AG09309 (cell line): ENCODE measurements around the gene FAM117A.

Experiments
- DNase-seq: peaks from one replicate; pipeline ENCODE4 v3.0.0-alpha.2; 2010; ENCODE audit warnings: low read depth
- H3K4me3 ChIP-seq: 2 replicates; pipeline ENCODE4 v1.5.1; 2011; ENCODE audit warnings: mild to moderate bottlenecking, low read depth, low read length, moderate library complexity; ENCODE audit not compliant: control insufficient read depth
- TF ChIP-seq, protein P1 (sequence below): IDR thresholded peaks from 2 replicates; pipeline ENCODE4 v1.5.1; 2011; ENCODE audit warnings: mild to moderate bottlenecking, low read depth, low read length, inconsistent platforms; ENCODE audit not compliant: insufficient read depth, control insufficient read depth; ENCODE audit errors: missing control alignments

The FAM117A gene

DNA sequence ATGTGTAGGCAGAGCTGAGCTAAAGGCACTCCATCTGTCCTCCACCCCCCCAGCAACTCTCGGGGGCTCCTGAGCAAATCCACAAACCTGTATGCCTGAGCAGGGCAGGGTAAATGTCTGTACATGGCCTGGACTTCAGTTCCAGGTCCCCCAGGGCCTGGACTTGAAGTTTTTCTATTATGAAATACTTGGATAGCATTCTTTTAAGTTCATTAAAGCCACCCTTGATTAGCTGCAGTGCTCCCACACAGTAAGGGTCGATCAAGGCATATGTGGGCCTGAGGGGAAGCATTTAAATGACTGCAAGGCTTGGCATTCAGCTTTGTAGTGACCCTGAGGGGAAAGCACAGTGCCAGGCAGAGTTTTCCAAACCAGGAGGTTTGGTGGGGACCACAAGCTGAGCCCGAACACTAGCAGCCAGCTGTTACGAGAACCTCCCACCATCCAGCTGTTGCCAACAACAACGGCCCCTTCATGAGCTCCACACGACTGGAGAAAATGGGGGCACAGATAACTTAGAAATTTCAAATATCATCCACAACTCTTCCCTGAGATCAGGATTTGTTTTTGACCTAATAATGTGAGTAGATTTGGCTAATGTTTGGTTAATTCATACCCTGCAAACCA lies 6.7 kb downstream of the FAM117A start:
- no peak for DNase-seq
- TF ChIP-seq, protein P1, sequence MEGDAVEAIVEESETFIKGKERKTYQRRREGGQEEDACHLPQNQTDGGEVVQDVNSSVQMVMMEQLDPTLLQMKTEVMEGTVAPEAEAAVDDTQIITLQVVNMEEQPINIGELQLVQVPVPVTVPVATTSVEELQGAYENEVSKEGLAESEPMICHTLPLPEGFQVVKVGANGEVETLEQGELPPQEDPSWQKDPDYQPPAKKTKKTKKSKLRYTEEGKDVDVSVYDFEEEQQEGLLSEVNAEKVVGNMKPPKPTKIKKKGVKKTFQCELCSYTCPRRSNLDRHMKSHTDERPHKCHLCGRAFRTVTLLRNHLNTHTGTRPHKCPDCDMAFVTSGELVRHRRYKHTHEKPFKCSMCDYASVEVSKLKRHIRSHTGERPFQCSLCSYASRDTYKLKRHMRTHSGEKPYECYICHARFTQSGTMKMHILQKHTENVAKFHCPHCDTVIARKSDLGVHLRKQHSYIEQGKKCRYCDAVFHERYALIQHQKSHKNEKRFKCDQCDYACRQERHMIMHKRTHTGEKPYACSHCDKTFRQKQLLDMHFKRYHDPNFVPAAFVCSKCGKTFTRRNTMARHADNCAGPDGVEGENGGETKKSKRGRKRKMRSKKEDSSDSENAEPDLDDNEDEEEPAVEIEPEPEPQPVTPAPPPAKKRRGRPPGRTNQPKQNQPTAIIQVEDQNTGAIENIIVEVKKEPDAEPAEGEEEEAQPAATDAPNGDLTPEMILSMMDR: no peak
- no peak overlapping the region for H3K4me3 ChIP-seq

GRCh38 chr17:49756323-49757150 lies 7.4 kb downstream of the FAM117A start:
- H3K4me3 ChIP-seq: no peak overlapping the region

DNA sequence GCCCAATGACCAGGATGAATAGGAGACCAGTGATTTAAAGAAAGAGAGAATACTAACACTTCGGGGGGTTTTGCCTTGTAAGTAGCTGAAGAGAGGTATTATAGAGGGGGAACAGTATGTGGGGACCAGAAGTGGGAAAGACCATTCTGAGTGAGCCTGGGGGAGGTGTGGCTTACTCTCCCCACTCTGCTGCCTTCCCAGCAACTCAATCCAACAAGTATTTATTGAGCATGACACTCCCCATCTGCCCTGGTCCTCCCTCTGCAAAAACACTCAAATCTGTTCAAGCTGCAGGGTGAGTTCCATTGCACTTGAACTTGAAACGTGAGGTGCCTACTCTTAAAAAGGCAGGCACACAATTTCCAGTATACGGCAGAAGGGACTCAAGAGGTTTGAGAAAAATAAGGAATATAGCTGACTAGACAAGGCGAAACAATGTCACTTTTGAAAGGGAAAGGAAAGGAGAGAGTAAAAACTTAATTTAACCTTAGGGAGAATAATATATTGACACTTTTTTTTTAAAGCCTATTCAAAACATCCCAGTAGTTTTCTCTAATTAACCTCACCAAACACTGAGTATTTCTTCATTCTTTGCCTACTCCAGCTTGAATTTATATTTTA lies 8.2 kb downstream of the FAM117A start:
- no peak for DNase-seq
- no peak overlapping the region for H3K4me3 ChIP-seq
- TF ChIP-seq, protein P1: no peak

More at GRCh38 chr17:49756323-49757150, 7.4 kb downstream of the FAM117A start:
- TF ChIP-seq, protein P1: no peak
- no peak for DNase-seq

DNA sequence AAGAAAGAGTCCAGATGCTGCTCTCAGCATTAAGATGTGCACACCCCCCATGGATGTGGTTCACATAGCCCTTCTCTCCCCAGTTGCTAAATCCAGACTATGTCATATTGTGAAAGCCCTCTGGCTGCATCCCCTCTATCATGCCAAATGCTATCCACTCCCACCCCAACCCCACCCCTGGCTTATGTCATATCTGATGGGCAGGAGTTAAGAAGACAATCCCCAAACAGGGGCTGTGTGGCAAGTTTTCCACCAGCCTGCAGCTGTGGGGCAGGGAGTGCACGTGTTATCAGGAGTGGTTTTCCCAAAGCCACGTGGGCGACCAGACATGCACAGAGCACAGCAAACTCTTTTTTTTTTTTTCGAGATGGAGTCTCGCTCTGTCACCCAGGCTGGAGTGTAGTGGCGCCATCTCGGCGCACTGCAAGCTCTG lies 10.0 kb downstream of the FAM117A start:
- no peak for DNase-seq
- TF ChIP-seq, protein P1: no peak
- no peak overlapping the region for H3K4me3 ChIP-seq

DNA sequence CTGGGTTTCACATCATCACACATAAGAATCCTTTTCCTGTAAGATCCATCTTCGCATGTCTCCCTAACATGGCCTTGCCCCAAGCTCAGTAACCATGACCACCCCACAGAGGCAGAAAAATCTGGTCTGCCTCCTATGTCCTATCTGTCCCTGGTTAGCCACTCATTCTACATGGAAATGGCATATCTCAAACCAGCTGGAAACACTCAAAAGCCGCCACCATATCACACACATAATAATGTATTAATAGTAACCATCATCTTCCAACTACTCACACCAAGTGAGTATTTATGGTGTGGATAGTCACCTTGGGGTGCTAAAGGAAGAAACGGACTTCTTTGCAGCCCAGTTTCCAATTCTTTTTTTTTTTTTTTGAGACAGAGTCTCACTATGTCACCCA lies 11.4 kb downstream of the FAM117A start:
- H3K4me3 ChIP-seq: no peak overlapping the region
- TF ChIP-seq, protein P1: no peak
- no peak for DNase-seq

DNA sequence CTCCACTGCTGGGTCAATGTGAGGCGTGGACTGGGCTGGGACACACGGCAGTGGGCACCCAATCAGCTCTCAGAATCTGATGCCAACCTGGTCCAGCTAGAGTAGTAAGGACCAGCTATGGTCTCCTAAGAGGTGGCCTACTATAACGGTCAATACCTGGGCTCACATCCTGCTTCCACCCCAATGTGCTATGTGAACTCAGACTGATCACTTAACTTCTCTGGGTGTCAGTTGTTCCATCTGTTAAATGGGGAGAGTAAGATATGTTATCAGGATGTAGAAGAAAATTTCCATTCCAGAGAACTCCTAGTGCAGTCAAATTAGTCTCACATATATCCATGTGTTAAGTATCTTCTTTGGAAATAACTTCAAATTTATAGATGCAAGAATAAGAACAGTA lies 14.2 kb downstream of the FAM117A start:
- TF ChIP-seq, protein P1: no peak
- no peak for DNase-seq
- H3K4me3 ChIP-seq: no peak overlapping the region
